ENCODE results near the gene WDR33. TPM values are rescaled to one million over a fixed set of nuclear protein-coding genes. Genes with fewer than 3 reads are reported as not detected.

The WDR33 gene
- total and polyA plus RNA-seq, 4 donors, result 8.2 to 37.5 (median 22.4) TPM

- TF ChIP-seq YY1 (IDR thresholded peaks at IDR 0.05), result no peak
- no peak for TF ChIP-seq ZBTB33 (IDR thresholded peaks at IDR 0.05)
- no peak for TF ChIP-seq ATF3 (IDR thresholded peaks at IDR 0.05)
- Histone ChIP-seq H3K27ac (ENCODE audit: low read depth in 1 of 2, low read length in 2 of 2) (no peak overlapping the region), H3K4me3 (ENCODE audit: low read depth in 1 of 3, low read length in 3 of 3) (no peak overlapping the region), H3K27me3 (ENCODE audit: control insufficient read depth in 4 of 4, insufficient read depth in 4 of 4, low read length in 3 of 4) (no peaks in the 10 kb centered on the region), H3K9ac (ENCODE audit: low read depth in 1 of 2, low read length in 2 of 2) (no peak overlapping the region), H3K9me3 (ENCODE audit: control insufficient read depth in 4 of 4, low read length in 3 of 4) (no peaks in the 10 kb centered on the region), H3K36me3 (ENCODE audit: control insufficient read depth in 4 of 4, insufficient read depth in 3 of 4, low read depth in 1 of 4, low read length in 3 of 4) (no peaks in the 10 kb centered on the region), H3K4me1 (ENCODE audit: control insufficient read depth in 4 of 4, insufficient read depth in 4 of 4, low read length in 3 of 4) (peaks cover under 1 to 13% (median 7%) of the 10 kb centered on the region in 4 donors)
- no peak for DNase-seq (ENCODE audit: low spot score)
- 95% methylated on average over 21 of the region's 21 CpGs for WGBS
Measured at GRCh38 chr2:127697482-127698180, 113.3 kb downstream of the WDR33 start.

- TF ChIP-seq MAX (IDR thresholded peaks at IDR 0.05) (no peak), HNF4G (IDR thresholded peaks at IDR 0.05) (no peak), HNF4A (conservative IDR thresholded peaks at IDR 0.05) (no peak), CTCF (IDR thresholded peaks at IDR 0.05; ENCODE audit: low read depth, low read length, missing input control) (no peak), YY1 (IDR thresholded peaks at IDR 0.05) (no peak), RAD21 (IDR thresholded peaks at IDR 0.05) (peak in 1 of 2 donors; percentile 19), ATF3 (IDR thresholded peaks at IDR 0.05) (no peak)
- H3K9me3 ChIP-seq (ENCODE audit: control insufficient read depth in 4 of 4, low read length in 3 of 4), result no peaks in the 10 kb centered on the region
- peaks cover 0 to 9% (median 5%) of the 10 kb centered on the region in 4 donors for H3K4me1 ChIP-seq (ENCODE audit: control insufficient read depth in 4 of 4, insufficient read depth in 4 of 4, low read length in 3 of 4)
- no peak overlapping the region for H3K27ac ChIP-seq (ENCODE audit: low read depth in 1 of 2, low read length in 2 of 2)
- WGBS, result 64% methylated on average over 52 of the region's 52 CpGs
- H3K27me3 ChIP-seq (ENCODE audit: control insufficient read depth in 4 of 4, insufficient read depth in 4 of 4, low read length in 3 of 4), result no peaks in the 10 kb centered on the region
- no peaks in the 10 kb centered on the region for H3K36me3 ChIP-seq (ENCODE audit: control insufficient read depth in 4 of 4, insufficient read depth in 3 of 4, low read depth in 1 of 4, low read length in 3 of 4)
- DNase-seq (ENCODE audit: low spot score), result no peak
- H3K4me3 ChIP-seq (ENCODE audit: low read depth in 1 of 3, low read length in 3 of 3), result no peak overlapping the region
- no peak overlapping the region for H3K9ac ChIP-seq (ENCODE audit: low read depth in 1 of 2, low read length in 2 of 2)
Measured at GRCh38 chr2:127695491-127696472, 115.2 kb downstream of the WDR33 start.

GRCh38 chr2:127694986-127695385, 116.0 kb downstream of the WDR33 start:
- no peaks in the 10 kb centered on the region for H3K36me3 ChIP-seq (ENCODE audit: control insufficient read depth in 4 of 4, insufficient read depth in 3 of 4, low read depth in 1 of 4, low read length in 3 of 4)
- peaks cover 0 to 3% (median 0%) of the 10 kb centered on the region in 4 donors for H3K4me1 ChIP-seq (ENCODE audit: control insufficient read depth in 4 of 4, insufficient read depth in 4 of 4, low read length in 3 of 4)
- TF ChIP-seq MAX (IDR thresholded peaks at IDR 0.05) (no peak), GABPA (IDR thresholded peaks at IDR 0.05 in 1 of 2, conservative IDR thresholded peaks at IDR 0.05 in 1 of 2) (no peak), FOXA1 (IDR thresholded peaks at IDR 0.05) (no peak), HNF4G (IDR thresholded peaks at IDR 0.05) (no peak), ATF3 (IDR thresholded peaks at IDR 0.05) (no peak)
- H3K9me3 ChIP-seq (ENCODE audit: control insufficient read depth in 4 of 4, low read length in 3 of 4), result no peaks in the 10 kb centered on the region
- H3K9ac ChIP-seq (ENCODE audit: low read depth in 1 of 2, low read length in 2 of 2), result no peak overlapping the region
- H3K4me3 ChIP-seq (ENCODE audit: low read depth in 1 of 3, low read length in 3 of 3), result no peak overlapping the region
- DNase-seq (ENCODE audit: low spot score), result no peak
- H3K27me3 ChIP-seq (ENCODE audit: control insufficient read depth in 4 of 4, insufficient read depth in 4 of 4, low read length in 3 of 4), result no peaks in the 10 kb centered on the region
- WGBS, result 96% methylated on average over 9 of the region's 9 CpGs
- H3K27ac ChIP-seq (ENCODE audit: low read depth in 1 of 2, low read length in 2 of 2), result no peak overlapping the region

Measured in liver (tissue), 9 donors.